ENCODE measurements around the gene PEX11B.
"Not testable (repeated sequence)": the region's sequence is repeated elsewhere in the genome, so short reads cannot be mapped to it uniquely, and the experiment has no call there.

The PEX11B gene

GRCh38 chr1:145952903-145953302, 34.4 kb upstream of the PEX11B start:
- no peak for DNase-seq (ENCODE audit: low read depth in 2 of 2)

- DNase-seq (ENCODE audit: low read depth in 2 of 2) = no peak
Measured at GRCh38 chr1:145951526-145951925, 33.0 kb upstream of the PEX11B start.

- no peak for DNase-seq (ENCODE audit: low read depth in 2 of 2)
Measured at GRCh38 chr1:145949219-145949618, 30.7 kb upstream of the PEX11B start.

- no peak for DNase-seq (ENCODE audit: low read depth in 2 of 2)
Measured at GRCh38 chr1:145947551-145947950, 29.0 kb upstream of the PEX11B start.

- DNase-seq (ENCODE audit: low read depth in 2 of 2) = no peak
Measured at GRCh38 chr1:145946477-145946986, 28.0 kb upstream of the PEX11B start.

- DNase-seq (ENCODE audit: low read depth in 2 of 2) = no peak
Measured at GRCh38 chr1:145944532-145944931, 26.0 kb upstream of the PEX11B start.

GRCh38 chr1:145942871-145943270, 24.4 kb upstream of the PEX11B start:
- no peak for DNase-seq (ENCODE audit: low read depth in 2 of 2)

- DNase-seq (ENCODE audit: low read depth in 2 of 2) = no peak
Measured at GRCh38 chr1:145942405-145942804, 23.9 kb upstream of the PEX11B start.

GRCh38 chr1:145937436-145937835, 18.9 kb upstream of the PEX11B start:
- no peak for DNase-seq (ENCODE audit: low read depth in 2 of 2)

- no peak for DNase-seq (ENCODE audit: low read depth in 2 of 2)
Measured at GRCh38 chr1:145936247-145936646, 17.7 kb upstream of the PEX11B start.

GRCh38 chr1:145935708-145936107, 17.2 kb upstream of the PEX11B start:
- DNase-seq (ENCODE audit: low read depth in 2 of 2) = no peak

GRCh38 chr1:145932522-145933009, 14.0 kb upstream of the PEX11B start:
- not testable (repeated sequence) for DNase-seq (ENCODE audit: low read depth in 2 of 2)

GRCh38 chr1:145927916-145928643, 9.6 kb upstream of the PEX11B start:
- DNase-seq (ENCODE audit: low read depth in 2 of 2) = no peak

- peak; percentile 81 to 82 for DNase-seq (ENCODE audit: low read depth in 2 of 2)
Measured at GRCh38 chr1:145927063-145927886, 8.8 kb upstream of the PEX11B start, which contains the start of gene RBM8A. Gene RBM8A (minus strand): TSS chr1:145927484. CDS start chr1:145927426, 58 bp downstream.

- no peak for DNase-seq (ENCODE audit: low read depth in 2 of 2)
Measured at GRCh38 chr1:145926686-145927062, 8.2 kb upstream of the PEX11B start.

GRCh38 chr1:145922266-145922665, 3.7 kb upstream of the PEX11B start:
- no peak for DNase-seq (ENCODE audit: low read depth in 2 of 2)

GRCh38 chr1:145920297-145920696, 1.8 kb upstream of the PEX11B start:
- DNase-seq (ENCODE audit: low read depth in 2 of 2) = not testable (repeated sequence)

- DNase-seq (ENCODE audit: low read depth in 2 of 2) = no peak
Measured at GRCh38 chr1:145918992-145919939, 749 bp upstream of the PEX11B start.

- no peak for DNase-seq (ENCODE audit: low read depth in 2 of 2)
Measured at GRCh38 chr1:145917595-145917994, 922 bp downstream of the PEX11B start.

- no peak for DNase-seq (ENCODE audit: low read depth in 2 of 2)
Measured at GRCh38 chr1:145916745-145917144, 1.8 kb downstream of the PEX11B start.

- DNase-seq (ENCODE audit: low read depth in 2 of 2) = no peak
Measured at GRCh38 chr1:145912128-145912641, 6.3 kb downstream of the PEX11B start.

Measured in stimulated activated CD8-positive, alpha-beta memory T cell treated with anti-CD3 and anti-CD28 coated beads, Interleukin-7, amount 100 ng/mL, for 1 hour (primary cell).